Pons (tissue), 1 donor: ENCODE results near the gene AKAP11.

ENCODE experiments used
- DNase-seq: peaks from one replicate; pipeline ENCODE4 v3.0.0-alpha.2; 2016; ENCODE audit warnings: low spot score

Gene AKAP11

GRCh38 chr13:42333613-42334328 is 61.8 kb downstream of the AKAP11 start:
- peak; percentile 25 for DNase-seq

GRCh38 chr13:42334329-42334706 is 62.4 kb downstream of the AKAP11 start:
- DNase-seq, result no peak

DNA sequence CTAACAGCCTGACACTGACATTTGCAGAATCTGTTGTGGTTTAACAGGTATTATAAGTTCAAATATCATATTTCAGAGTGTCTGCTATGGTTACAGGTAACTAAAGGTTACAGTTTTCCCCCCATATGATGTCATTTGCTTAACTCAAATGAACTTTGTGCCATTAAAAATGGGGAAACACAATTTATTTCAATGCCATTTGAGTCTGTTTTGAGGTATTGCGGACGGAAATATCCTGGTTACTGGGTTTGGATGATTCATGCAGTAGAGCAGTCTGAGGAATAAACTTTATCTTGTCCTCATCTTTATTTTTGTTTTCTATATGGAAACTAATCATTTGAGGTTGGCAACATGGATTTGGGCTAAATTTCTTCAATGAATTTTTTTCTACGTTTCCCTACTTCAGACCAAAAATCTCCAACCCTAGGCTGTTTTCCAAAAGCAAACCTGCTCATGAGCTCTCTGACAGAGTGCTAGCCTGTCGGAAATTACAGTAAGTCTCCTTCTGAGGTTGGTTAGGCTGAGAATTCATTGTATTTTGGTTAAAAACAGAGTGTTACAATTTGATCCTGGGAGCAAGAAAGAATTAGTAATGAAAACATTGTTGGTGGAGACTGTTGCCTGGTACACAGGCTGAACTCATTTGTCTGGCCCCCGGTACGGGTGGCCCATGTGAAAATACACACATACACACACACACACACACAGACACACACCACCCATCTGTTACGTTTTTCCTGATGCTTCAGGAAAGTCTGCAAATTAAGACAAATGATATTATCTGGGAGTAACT is 66.1 kb downstream of the AKAP11 start:
- no peak for DNase-seq

DNA sequence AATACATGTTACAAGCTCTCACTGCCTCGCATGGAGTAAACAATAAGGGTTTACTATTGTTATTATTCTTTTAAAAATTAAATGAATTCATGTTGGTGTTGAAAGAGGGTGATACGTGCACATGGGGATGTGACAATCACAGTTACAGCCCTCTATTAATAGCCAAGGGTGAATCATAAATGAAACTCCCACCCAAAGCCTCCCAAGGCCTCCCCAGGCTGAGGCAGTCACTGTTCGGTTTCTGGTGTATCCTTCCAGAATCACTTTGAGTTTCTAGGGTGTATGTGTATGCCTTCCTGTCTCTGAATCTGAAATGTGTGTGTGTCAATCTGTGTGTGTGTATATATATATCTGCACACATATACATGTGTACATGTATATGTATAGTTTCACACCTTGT is 73.4 kb downstream of the AKAP11 start:
- DNase-seq, result no peak

DNA sequence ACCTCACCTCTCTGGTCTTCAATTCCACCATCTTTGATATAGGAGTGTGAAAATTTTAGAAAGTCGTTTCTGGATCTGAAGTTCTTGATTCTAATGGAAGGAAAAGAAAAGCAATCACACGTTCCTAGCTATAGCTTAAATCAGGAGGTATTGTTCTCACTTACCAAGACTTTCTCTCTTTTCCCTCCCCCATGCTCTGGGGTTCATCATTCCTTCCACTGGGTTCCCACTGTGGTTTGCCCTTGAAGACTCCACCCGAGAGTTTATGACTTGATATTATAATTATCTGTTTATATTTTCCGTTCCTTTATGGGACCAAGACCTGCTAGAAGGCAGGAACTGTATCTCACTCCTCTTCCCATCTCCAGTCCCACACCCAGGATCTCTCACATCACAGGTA is 76.6 kb downstream of the AKAP11 start:
- DNase-seq, result no peak

- no peak for DNase-seq
Measured at GRCh38 chr13:42350141-42350540, 78.2 kb downstream of the AKAP11 start.

GRCh38 chr13:42354241-42355091 is 82.5 kb downstream of the AKAP11 start:
- peak; percentile 27 for DNase-seq

DNA sequence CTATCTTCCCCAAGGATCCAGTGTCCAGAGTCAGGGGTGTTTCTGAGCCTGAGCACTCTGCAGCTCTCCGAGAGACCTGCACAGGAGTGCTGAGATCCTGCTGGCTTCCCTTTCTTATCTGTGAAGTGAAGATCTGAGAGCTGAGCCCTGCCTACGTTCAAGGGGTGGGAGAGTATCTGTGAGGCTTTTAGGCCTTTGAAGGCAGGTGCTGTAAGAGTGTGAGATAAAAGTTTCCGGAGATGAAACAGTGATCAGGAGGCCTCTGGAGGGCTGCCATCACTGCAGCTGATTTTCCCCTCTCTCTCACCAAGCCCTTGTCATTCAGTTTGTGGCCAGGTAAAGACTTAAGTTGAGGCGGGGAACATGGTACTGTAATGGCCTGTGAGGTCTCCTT is 83.1 kb downstream of the AKAP11 start:
- DNase-seq, result no peak

- no peak for DNase-seq
Measured at GRCh38 chr13:42355491-42356183, 83.7 kb downstream of the AKAP11 start.

DNA sequence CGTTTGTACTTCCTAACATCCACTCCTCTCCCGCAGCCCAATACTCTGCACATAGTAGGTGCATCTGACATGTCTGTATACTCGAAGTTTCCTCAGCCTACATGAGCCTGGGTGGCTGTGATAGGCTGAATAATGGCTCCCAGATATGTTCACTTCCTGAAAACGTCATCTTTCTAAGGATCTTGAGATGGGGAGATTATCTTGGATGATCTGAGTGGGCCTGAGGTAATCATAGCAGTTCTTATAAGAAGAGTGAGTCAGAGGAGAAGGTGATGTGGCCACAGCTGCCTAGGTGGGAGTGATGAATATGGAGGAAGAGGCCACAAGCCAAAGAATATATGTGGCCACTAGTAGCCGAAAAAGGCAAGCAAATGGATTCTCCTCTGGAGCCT is 84.2 kb downstream of the AKAP11 start:
- DNase-seq, result no peak

DNA sequence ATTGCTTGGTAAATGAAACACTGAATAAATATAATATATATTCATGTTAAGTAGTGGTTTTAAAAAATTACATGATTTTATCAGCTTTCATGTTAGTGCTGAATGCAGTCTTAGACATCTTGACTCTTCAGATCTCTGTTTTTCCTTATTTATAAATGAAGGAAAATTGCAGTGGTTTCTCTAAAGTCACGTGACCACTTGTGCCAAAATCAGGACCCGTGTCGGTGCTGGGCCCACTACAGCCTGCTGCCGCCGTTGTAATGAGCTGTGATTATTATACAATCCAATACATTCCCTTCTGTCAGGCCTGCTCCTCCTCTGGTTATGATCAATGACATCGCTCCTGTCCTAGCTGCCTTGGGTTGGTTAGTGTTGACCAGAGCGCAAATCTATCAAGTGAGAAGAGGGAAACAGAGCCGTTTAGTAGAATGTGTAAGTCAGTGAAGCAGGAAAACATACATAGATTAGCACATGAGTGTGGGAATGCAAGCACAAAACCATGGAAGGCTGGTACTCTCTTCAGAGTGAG is 88.2 kb downstream of the AKAP11 start:
- DNase-seq, result no peak

- DNase-seq, result no peak
Measured at GRCh38 chr13:42361701-42362100, 89.7 kb downstream of the AKAP11 start.

DNA sequence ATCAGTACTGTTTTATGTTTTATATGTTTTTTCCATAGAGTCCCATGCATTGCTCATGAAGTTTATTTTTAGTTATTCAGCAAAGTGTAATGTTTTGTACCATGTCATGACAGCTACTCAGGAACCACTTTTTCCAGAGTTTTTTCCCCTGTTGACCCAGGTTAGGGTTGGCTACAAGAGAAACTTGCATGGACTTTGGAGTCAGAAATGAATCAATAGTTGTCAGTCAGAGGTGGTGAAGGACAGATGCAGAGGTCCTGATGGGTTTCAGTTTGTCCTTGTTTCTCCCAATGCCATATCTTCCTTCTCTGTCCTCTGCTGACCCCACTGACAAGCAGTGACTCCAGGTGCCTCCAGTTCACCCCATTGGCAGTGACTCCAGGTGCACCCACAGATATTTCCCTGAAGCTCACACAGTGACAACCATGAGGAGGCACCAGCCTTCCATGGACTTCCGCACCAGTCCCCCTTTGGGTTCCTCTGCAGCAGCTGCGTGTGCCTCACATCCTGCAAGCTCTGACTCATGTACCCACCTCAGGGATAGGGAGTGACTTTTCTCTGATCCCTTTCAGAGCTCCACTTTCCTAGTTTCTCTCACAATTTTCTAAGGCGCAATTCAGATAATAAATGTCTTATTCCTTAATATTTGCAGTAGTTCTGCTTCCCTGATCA is 92.1 kb downstream of the AKAP11 start:
- no peak for DNase-seq

- DNase-seq, result no peak
Measured at GRCh38 chr13:42364613-42365000, 92.7 kb downstream of the AKAP11 start.

DNA sequence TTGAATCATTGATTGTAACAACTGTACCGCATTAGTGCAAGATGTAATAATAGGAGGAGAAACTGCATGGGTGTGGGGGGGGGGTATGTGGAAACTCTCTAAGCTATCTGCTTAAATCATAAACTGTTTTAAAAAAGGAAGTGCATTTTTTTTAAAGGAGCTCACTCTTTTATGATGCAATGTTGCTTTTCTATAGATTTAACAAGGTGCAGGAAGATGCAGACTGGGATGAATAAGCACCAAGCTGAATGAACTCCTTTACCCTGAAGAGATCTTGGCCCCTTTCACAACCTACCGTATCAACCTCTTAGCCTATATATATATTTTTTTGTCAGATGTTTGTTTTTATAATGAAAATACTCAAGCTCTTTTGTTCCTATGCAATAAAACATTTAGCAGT is 95.9 kb downstream of the AKAP11 start:
- DNase-seq, result no peak

- DNase-seq, result no peak
Measured at GRCh38 chr13:42369071-42369797, 97.3 kb downstream of the AKAP11 start.

GRCh38 chr13:42370229-42370628 is 98.3 kb downstream of the AKAP11 start:
- DNase-seq, result no peak
